Neural progenitor cell (in vitro differentiated cells): ENCODE measurements around the gene GXYLT2.

Experiments
- EZH2 ChIP-seq: fragments of 200-600 bp; sonication (generic); IDR thresholded peaks from 2 replicates; pipeline ENCODE4 v1.6.1; 2017; ENCODE audit warnings: antibody characterized with exemption, mild to moderate bottlenecking, moderate library complexity
- TF ChIP-seq, protein P1 (sequence below): fragments of 200-600 bp; sonication (generic); IDR thresholded peaks from 2 replicates; pipeline ENCODE4 v1.5.1; 2017; ENCODE audit warnings: antibody characterized with exemption, mild to moderate bottlenecking

DNA sequence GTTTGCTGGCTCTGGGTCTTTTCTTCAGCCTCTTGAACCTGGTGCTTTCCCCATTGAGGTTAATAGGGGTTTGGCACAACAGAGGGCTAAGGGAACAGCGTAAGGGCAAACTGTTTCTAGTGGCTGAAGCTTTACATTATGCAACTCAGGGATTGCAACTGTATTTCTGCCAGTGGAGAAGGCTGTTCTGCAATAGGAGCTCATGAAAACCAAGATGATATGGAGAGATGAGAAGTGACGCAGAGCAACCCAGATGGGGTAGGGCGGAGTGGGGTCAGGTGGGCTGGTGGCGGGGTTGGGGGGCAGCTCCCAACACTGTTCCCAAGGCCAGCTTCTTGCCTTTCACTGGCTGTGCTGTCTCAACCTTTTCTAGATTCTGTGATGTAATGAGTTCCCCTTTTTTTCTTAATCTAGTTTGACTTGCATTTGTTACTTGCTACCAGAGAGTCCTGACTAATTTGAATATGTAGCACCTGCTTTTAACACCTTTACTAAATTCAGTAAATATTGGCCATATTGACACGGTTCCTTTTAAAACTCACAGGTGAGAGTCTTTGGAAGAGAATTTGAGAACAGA is 7.2 kb downstream of the GXYLT2 start:
- TF ChIP-seq, protein P1, sequence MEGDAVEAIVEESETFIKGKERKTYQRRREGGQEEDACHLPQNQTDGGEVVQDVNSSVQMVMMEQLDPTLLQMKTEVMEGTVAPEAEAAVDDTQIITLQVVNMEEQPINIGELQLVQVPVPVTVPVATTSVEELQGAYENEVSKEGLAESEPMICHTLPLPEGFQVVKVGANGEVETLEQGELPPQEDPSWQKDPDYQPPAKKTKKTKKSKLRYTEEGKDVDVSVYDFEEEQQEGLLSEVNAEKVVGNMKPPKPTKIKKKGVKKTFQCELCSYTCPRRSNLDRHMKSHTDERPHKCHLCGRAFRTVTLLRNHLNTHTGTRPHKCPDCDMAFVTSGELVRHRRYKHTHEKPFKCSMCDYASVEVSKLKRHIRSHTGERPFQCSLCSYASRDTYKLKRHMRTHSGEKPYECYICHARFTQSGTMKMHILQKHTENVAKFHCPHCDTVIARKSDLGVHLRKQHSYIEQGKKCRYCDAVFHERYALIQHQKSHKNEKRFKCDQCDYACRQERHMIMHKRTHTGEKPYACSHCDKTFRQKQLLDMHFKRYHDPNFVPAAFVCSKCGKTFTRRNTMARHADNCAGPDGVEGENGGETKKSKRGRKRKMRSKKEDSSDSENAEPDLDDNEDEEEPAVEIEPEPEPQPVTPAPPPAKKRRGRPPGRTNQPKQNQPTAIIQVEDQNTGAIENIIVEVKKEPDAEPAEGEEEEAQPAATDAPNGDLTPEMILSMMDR, result no peak
- TF ChIP-seq EZH2, result no peak
